HepG2 (cell line): ENCODE measurements around the gene SPAG7. TPM values are rescaled to one million over a fixed set of nuclear protein-coding genes. Genes with fewer than 3 reads are reported as not detected.
A peak's percentile ranks its signal among the peaks of the same experiment; 100 is the strongest.

Source experiments
- AGO2 ChIP-seq: fragments of 200-400 bp; formaldehyde crosslinking; optimal IDR thresholded peaks from 2 replicates; pipeline ENCODE3; 2017; ENCODE audit warnings: mild to moderate bottlenecking, low read depth, low read length, moderate library complexity
- BCLAF1 ChIP-seq: fragments of 450-650 bp; IDR thresholded peaks from 2 replicates; pipeline ENCODE4 v1.6.1; 2017; ENCODE audit warnings: mild to moderate bottlenecking
- CEBPG ChIP-seq: IDR thresholded peaks from 2 replicates; pipeline ENCODE4 v1.6.1; 2016
- FOXM1 ChIP-seq: sonication (generic); formaldehyde crosslinking; IDR thresholded peaks from 2 replicates; pipeline ENCODE4 v1.5.0; 2020; ENCODE audit warnings: missing genetic modification reagents
- HDAC2 ChIP-seq: sonication (generic); formaldehyde crosslinking; IDR thresholded peaks from 2 replicates; pipeline ENCODE4 v1.4.0; 2020; ENCODE audit warnings: missing genetic modification reagents
- HMGA1 ChIP-seq: sonication (generic); formaldehyde crosslinking; conservative IDR thresholded peaks from 2 replicates; pipeline ENCODE4 v1.4.0; 2020; ENCODE audit warnings: missing genetic modification reagents
- JARID2 ChIP-seq: sonication (generic); formaldehyde crosslinking; IDR thresholded peaks from 2 replicates; pipeline ENCODE4 v1.8.1; 2023; ENCODE audit warnings: missing genetic modification reagents, inconsistent platforms; ENCODE audit not compliant: insufficient replicate concordance
- KDM5A ChIP-seq: fragments of 200-600 bp; sonication (generic); IDR thresholded peaks from 2 replicates; pipeline ENCODE4 v1.7.0; 2018; ENCODE audit warnings: antibody characterized with exemption, mild to moderate bottlenecking, low read length, borderline replicate concordance
- MTA1 ChIP-seq: sonication (generic); formaldehyde crosslinking; IDR thresholded peaks from 2 replicates; pipeline ENCODE4 v1.4.0; 2020; ENCODE audit warnings: missing genetic modification reagents, mild to moderate bottlenecking, borderline replicate concordance
- PCBP2 ChIP-seq: fragments of 200-400 bp; formaldehyde crosslinking; optimal IDR thresholded peaks from 2 replicates; pipeline ENCODE3; 2018; ENCODE audit warnings: low read length, low read depth; ENCODE audit not compliant: poor library complexity, severe bottlenecking
- PREB ChIP-seq: sonication (generic); formaldehyde crosslinking; IDR thresholded peaks from 2 replicates; pipeline ENCODE4 v1.4.0; 2020; ENCODE audit warnings: missing genetic modification reagents
- PRPF4 ChIP-seq: fragments of 200-400 bp; formaldehyde crosslinking; IDR thresholded peaks from 2 replicates; pipeline ENCODE4 v1.6.1; 2016; ENCODE audit warnings: low read length, low read depth; ENCODE audit not compliant: poor library complexity, severe bottlenecking
- SATB2 ChIP-seq: sonication (generic); formaldehyde crosslinking; IDR thresholded peaks from 2 replicates; pipeline ENCODE4 v1.5.0; 2020; ENCODE audit warnings: missing genetic modification reagents
- SRSF1 ChIP-seq: fragments of 200-400 bp; formaldehyde crosslinking; optimal IDR thresholded peaks from 2 replicates; pipeline ENCODE3; 2017; ENCODE audit warnings: mild to moderate bottlenecking, low read depth, low read length, moderate library complexity
- TAF1 ChIP-seq: sonication (generic); formaldehyde crosslinking; IDR thresholded peaks from 2 replicates; pipeline ENCODE4 v1.4.0; 2020; ENCODE audit warnings: missing genetic modification reagents
- TCF7 ChIP-seq: sonication (generic); IDR thresholded peaks from 2 replicates; pipeline ENCODE4 v1.6.1; 2016; ENCODE audit warnings: antibody characterized with exemption, low read depth
- ZBTB10 ChIP-seq: sonication (generic); formaldehyde crosslinking; IDR thresholded peaks from 2 replicates; pipeline ENCODE4 v1.4.0; 2020; ENCODE audit warnings: missing genetic modification reagents, borderline replicate concordance
- ZBTB49 ChIP-seq: sonication (generic); formaldehyde crosslinking; IDR thresholded peaks from 2 replicates; pipeline ENCODE4 v1.4.0; 2020; ENCODE audit warnings: missing genetic modification reagents, borderline replicate concordance
- ZKSCAN1 ChIP-seq: fragments of 150-350 bp; IDR thresholded peaks from 2 replicates; pipeline ENCODE4 v1.6.1; 2014; ENCODE audit warnings: low read length
- ZNF160 ChIP-seq: sonication (generic); formaldehyde crosslinking; IDR thresholded peaks from 2 replicates; pipeline ENCODE4 v1.8.0; 2022; ENCODE audit warnings: mild to moderate bottlenecking, inconsistent platforms, missing genetic modification reagents
- ZNF296 ChIP-seq: sonication (generic); formaldehyde crosslinking; conservative IDR thresholded peaks from 2 replicates; pipeline ENCODE4 v1.5.0; 2020; ENCODE audit warnings: mild to moderate bottlenecking, missing genetic modification reagents
- ZNF3 ChIP-seq: IDR thresholded peaks from 2 replicates; pipeline ENCODE4 v1.7.0; 2017; ENCODE audit warnings: inconsistent platforms
- polyA plus RNA-seq, 8 experiments: library from polyadenylated mRNA; depleted of rRNA in 3 of 8; stranded (reverse) in 7 of 8; unstranded in 1 of 8; fragments of >200 nt; fragmentation: Illumina TruSeq in 4 of 8; extraction: Trizol in 4 of 8; gene quantifications; 2 replicates each; pipeline versions ENCODE4 v1.2.1 to v1.2.3, GENCODE V29; 2011 to 2016; ENCODE audit warnings: low read depth in 4 of 8, missing spikeins in 1 of 8, mixed read lengths in 1 of 8; ENCODE audit not compliant: insufficient read depth in 1 of 8
- total RNA-seq, 5 experiments: library from RNA; depleted of rRNA; stranded (reverse); fragments of >200 nt; fragmentation: Illumina TruSeq; extraction: Trizol; gene quantifications; 2 replicates each; pipeline ENCODE4 v1.2.3, GENCODE V29; 2016; ENCODE audit warnings: low read depth in 1 of 5

Gene SPAG7
- total and polyA plus RNA-seq, 2 of the 13 experiments (the other 11 are each of a cell fraction or from before 2014, with no cell fraction given): 51.0 to 59.0 TPM

- TF ChIP-seq ZBTB49 (CRISPR knock-in tag) (no peak), MTA1 (CRISPR knock-in tag) (peak; percentile 58; the same call in 1 of the 2 replicates), ZNF296 (CRISPR knock-in tag) (no peak), CEBPG (CRISPR knock-in tag) (no peak), ZNF160 (peak; percentile 62; the same call in 1 of the 2 replicates), TCF7 (no peak), HDAC2 (CRISPR knock-in tag) (no peak; the same call in 1 of the 2 replicates), JARID2 (CRISPR knock-in tag) (no peak), BCLAF1 (no peak), PRPF4 (no peak), SATB2 (CRISPR knock-in tag) (0 out of 2 replicates have a peak, but pooled peaks have one; percentile 37), ZNF3 (CRISPR knock-in tag) (no peak), TAF1 (CRISPR knock-in tag) (peak; percentile 62; the same call in 1 of the 2 replicates), HMGA1 (CRISPR knock-in tag) (no peak), PREB (no peak), PCBP2 (no peak), ZBTB10 (CRISPR knock-in tag) (0 out of 2 replicates have a peak, but pooled peaks have one; percentile 24), FOXM1 (CRISPR knock-in tag) (no peak), KDM5A (no peak), SRSF1 (no peak), ZKSCAN1 (no peak), AGO2 (peak; percentile 92)
These were observed 18.1 kb downstream of the SPAG7 start (continued) for GRCh38 chr17:4949321-4950074.
